GM10847 (cell line): ENCODE results near the gene SLC2A11.

Source experiments
- POLR2A ChIP-seq: IDR thresholded peaks from 2 replicates; pipeline ENCODE4 v1.6.1; 2011; ENCODE audit not compliant: insufficient read length; ENCODE audit errors: extremely low read depth

SLC2A11 gene

GRCh38 chr22:23849009-23850006 lies 8.4 kb upstream of the SLC2A11 start:
- no peak for TF ChIP-seq POLR2A

GRCh38 chr22:23850136-23850611 lies 7.5 kb upstream of the SLC2A11 start:
- TF ChIP-seq POLR2A: no peak

- no peak for TF ChIP-seq POLR2A
Measured at GRCh38 chr22:23856721-23857605, 712 bp upstream of the SLC2A11 start.

GRCh38 chr22:23858484-23858815 lies 775 bp downstream of the SLC2A11 start:
- TF ChIP-seq POLR2A: no peak

- TF ChIP-seq POLR2A: no peak
Measured at GRCh38 chr22:23859201-23859600, 1.5 kb downstream of the SLC2A11 start.

GRCh38 chr22:23862103-23862502 lies 4.4 kb downstream of the SLC2A11 start:
- no peak for TF ChIP-seq POLR2A

- no peak for TF ChIP-seq POLR2A
Measured at GRCh38 chr22:23868580-23868979, 10.9 kb downstream of the SLC2A11 start.

- TF ChIP-seq POLR2A: no peak
Measured at GRCh38 chr22:23874871-23875270, 17.2 kb downstream of the SLC2A11 start.

- no peak for TF ChIP-seq POLR2A
Measured at GRCh38 chr22:23875801-23876200, 18.1 kb downstream of the SLC2A11 start.

- TF ChIP-seq POLR2A: no peak
Measured at GRCh38 chr22:23877566-23877965, 19.9 kb downstream of the SLC2A11 start.

GRCh38 chr22:23878219-23878618 lies 20.5 kb downstream of the SLC2A11 start:
- TF ChIP-seq POLR2A: no peak

GRCh38 chr22:23882370-23882769 lies 24.7 kb downstream of the SLC2A11 start:
- TF ChIP-seq POLR2A: no peak

GRCh38 chr22:23883658-23884057 lies 26.0 kb downstream of the SLC2A11 start:
- no peak for TF ChIP-seq POLR2A

- TF ChIP-seq POLR2A: no peak
Measured at GRCh38 chr22:23884140-23884539, 26.5 kb downstream of the SLC2A11 start.

- TF ChIP-seq POLR2A: no peak
Measured at GRCh38 chr22:23888615-23889401, 31.1 kb downstream of the SLC2A11 start.
